Astrocyte of the cerebellum (primary cell): ENCODE results near the gene GP1BB.

ENCODE experiments used
- DNase-seq: peaks from one replicate; pipeline ENCODE4 v3.0.0-alpha.2; 2011; ENCODE audit warnings: low read depth
- H3K4me3 ChIP-seq: 2 replicates; pipeline ENCODE4 v1.5.1; 2011; ENCODE audit warnings: mild to moderate bottlenecking, low read depth, low read length, moderate library complexity
- CTCF ChIP-seq: IDR thresholded peaks from 2 replicates; pipeline ENCODE4 v1.5.1; 2012; ENCODE audit warnings: low read length, low read depth, moderate library complexity, mild to moderate bottlenecking; ENCODE audit errors: missing control alignments
- in situ Hi-C: cut with HindIII; loops from 2 replicates; pipeline ENCODE4 v1.10.0; 2017; ENCODE audit warnings: low sequenced_read_pairs

Gene GP1BB

GRCh38 chr22:19757140-19757984 is 34.0 kb downstream of the GP1BB start:
- TF ChIP-seq CTCF = no peak
- in situ Hi-C loops = loop anchor here (5.0 kb wide), 1 partner anchor 75 kb away; no protein-coding TSS in a partner anchor
- no peak overlapping the region for H3K4me3 ChIP-seq
- DNase-seq = no peak

- no peak overlapping the region for H3K4me3 ChIP-seq
- DNase-seq = no peak
- no peak for TF ChIP-seq CTCF
- in situ Hi-C loops = loop anchor here (5.0 kb wide), 1 partner anchor 74 kb away; no protein-coding TSS in a partner anchor
Observed at GRCh38 chr22:19757985-19758895, 34.9 kb downstream of the GP1BB start.

GRCh38 chr22:19758896-19759426 is 35.6 kb downstream of the GP1BB start:
- no peak for DNase-seq
- H3K4me3 ChIP-seq = no peak overlapping the region
- in situ Hi-C loops = loop anchor here (5.0 kb wide), 1 partner anchor 73 kb away; no protein-coding TSS in a partner anchor
- no peak for TF ChIP-seq CTCF

GRCh38 chr22:19759427-19760057 is 36.2 kb downstream of the GP1BB start:
- in situ Hi-C loops = loop anchor here (5.0 kb wide), 1 partner anchor 73 kb away; no protein-coding TSS in a partner anchor
- H3K4me3 ChIP-seq = no peak overlapping the region
- TF ChIP-seq CTCF = no peak
- no peak for DNase-seq

GRCh38 chr22:19760058-19760950 is 37.0 kb downstream of the GP1BB start, which contains the start of gene TBX1:
Gene TBX1 (plus strand): TSS chr22:19760778. CDS start chr22:19760844, 66 bp downstream.
- DNase-seq = no peak
- in situ Hi-C loops = no loop called here
- no peak within 1 kb of the TSS for H3K4me3 ChIP-seq
- TF ChIP-seq CTCF = no peak
